CD4-positive, alpha-beta T cell treated with Interleukin-21 for 1 hour (primary cell): ENCODE data around the gene CELF5.
"Not testable (repeated sequence)": the region's sequence is repeated elsewhere in the genome, so short reads cannot be mapped to it uniquely, and the experiment has no call there.

Experiments used
- DNase-seq: peaks from one replicate; pipeline ENCODE4 v3.0.0-alpha.2; 2020

CELF5 gene

GRCh38 chr19:3190921-3191805, 33.3 kb upstream of the CELF5 start:
- no peak for DNase-seq

GRCh38 chr19:3191806-3192104, 32.7 kb upstream of the CELF5 start:
- not testable (repeated sequence) for DNase-seq

GRCh38 chr19:3192228-3192635, 32.2 kb upstream of the CELF5 start:
- DNase-seq, result no peak

GRCh38 chr19:3192684-3193083, 31.8 kb upstream of the CELF5 start:
- DNase-seq, result no peak

GRCh38 chr19:3193256-3194105, 31.0 kb upstream of the CELF5 start:
- no peak for DNase-seq

GRCh38 chr19:3194106-3195087, 30.1 kb upstream of the CELF5 start:
- DNase-seq, result no peak

GRCh38 chr19:3196064-3196932, 28.2 kb upstream of the CELF5 start:
- DNase-seq, result no peak

- no peak for DNase-seq
These were observed 27.6 kb upstream of the CELF5 start for GRCh38 chr19:3196933-3197205.

- no peak for DNase-seq
These were observed 25.4 kb upstream of the CELF5 start for GRCh38 chr19:3198901-3199700.

GRCh38 chr19:3201072-3201700, 23.3 kb upstream of the CELF5 start:
- no peak for DNase-seq

- DNase-seq, result no peak
These were observed 22.6 kb upstream of the CELF5 start for GRCh38 chr19:3201911-3202310.

GRCh38 chr19:3202346-3202745, 22.1 kb upstream of the CELF5 start:
- no peak for DNase-seq

GRCh38 chr19:3202895-3203294, 21.6 kb upstream of the CELF5 start:
- not testable (repeated sequence) for DNase-seq

GRCh38 chr19:3203805-3204645, 20.4 kb upstream of the CELF5 start:
- DNase-seq, result no peak

- DNase-seq, result no peak
These were observed 19.7 kb upstream of the CELF5 start for GRCh38 chr19:3204646-3205275.

- no peak for DNase-seq
These were observed 18.1 kb upstream of the CELF5 start for GRCh38 chr19:3206216-3206953.

- no peak for DNase-seq
These were observed 16.8 kb upstream of the CELF5 start for GRCh38 chr19:3207461-3208242.
